Ureter (tissue), 1 donor: Measurements from ENCODE around the gene SMARCC2. TPM values are rescaled to one million over a fixed set of nuclear protein-coding genes. Genes with fewer than 3 reads are reported as not detected.
"Not testable (repeated sequence)": the region's sequence is repeated elsewhere in the genome, so short reads cannot be mapped to it uniquely, and the experiment has no call there.

Source experiments
- DNase-seq: peaks from one replicate; pipeline ENCODE4 v3.0.0-alpha.2; 2020; ENCODE audit warnings: low spot score
- total RNA-seq: library from RNA; stranded (reverse); gene quantifications from one replicate; pipeline ENCODE4 v1.2.4, GENCODE V29; 2023
- donor health status: DM: yes; HTN: yes; CAD: no.

Gene SMARCC2
- total RNA-seq, 1 donor from 2014 or later, result 142 TPM

DNA sequence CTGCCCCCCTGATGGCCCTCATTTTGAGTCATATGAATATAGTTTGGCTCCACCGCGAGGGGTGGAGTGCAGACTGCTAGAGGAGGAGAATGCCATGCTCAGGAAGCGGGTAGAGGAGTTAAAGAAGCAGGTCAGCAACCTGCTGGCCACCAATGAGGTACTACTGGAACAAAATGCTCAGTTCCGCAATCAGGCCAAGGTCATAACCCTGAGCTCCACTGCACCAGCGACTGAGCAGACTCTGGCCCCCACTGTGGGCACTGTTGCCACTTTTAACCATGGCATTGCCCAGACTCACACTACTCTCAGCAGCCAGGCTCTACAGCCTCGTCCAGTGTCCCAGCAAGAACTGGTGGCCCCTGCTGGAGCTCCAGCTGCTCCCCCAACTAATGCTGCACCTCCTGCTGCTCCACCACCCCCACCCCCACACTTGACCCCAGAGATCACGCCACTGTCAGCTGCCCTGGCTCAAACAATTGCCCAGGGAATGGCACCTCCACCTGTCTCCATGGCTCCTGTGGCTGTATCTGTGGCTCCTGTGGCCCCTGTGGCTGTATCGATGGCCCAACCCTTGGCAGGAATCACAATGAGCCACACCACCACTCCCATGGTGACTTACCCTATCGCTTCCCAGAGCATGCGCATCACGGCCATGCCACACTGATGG lies 67.9 kb downstream of the SMARCC2 start:
- no peak for DNase-seq

GRCh38 chr12:56120158-56120846 lies 69.0 kb downstream of the SMARCC2 start:
- DNase-seq, result no peak

DNA sequence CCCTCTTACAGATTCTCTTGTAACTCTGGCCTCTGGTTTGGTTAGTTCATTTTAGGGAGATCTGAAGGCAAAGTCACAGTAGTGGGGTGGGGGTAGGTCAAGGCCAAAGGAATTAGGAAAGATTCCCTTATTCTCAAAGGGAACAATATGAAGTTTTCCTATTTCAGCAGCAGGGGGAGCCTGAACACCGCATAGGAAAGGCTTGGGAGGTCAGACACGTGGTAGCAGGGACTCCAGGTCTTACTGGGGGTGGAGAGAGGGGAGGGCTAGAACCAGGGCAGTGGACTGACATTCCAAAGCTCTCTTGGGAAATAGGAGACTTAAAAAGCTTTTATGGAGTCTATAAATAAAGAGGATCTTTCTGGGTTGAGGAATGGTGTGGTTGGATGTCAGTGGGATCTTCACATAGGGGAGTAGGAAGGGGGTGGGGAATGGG lies 69.9 kb downstream of the SMARCC2 start:
- DNase-seq, result peak; percentile 82

DNA sequence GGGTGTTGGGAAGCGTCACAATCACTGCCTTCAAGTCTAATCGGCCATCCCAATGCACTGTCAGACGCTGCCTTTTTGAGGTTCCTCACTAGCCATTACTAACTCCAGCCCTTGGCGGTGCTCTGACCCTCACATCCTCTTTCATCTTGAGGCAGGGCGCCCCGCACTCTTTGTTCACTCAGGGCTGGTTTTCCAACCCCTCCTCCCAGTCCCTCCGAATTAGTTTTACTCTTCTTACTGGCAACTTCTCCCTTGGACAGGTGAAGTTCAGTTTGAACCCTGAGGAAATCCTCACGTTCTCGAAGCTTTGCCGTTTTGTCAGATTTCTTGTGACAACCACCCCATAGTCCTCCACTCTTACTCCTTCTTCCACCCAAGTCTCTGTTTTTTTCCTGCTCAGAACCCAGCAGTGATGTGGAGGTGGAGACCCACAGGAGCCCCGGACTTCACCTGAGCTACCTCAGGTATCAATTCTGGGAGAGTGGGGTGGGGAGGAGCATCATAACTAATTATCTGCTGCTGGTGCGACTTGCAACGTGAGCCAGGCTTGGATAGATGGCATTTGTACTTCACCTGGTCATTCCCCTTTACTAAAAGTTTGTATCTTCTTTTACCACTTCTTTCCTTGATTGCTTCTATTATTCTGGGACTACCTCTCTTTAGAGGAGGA lies 70.5 kb downstream of the SMARCC2 start:
- DNase-seq, result no peak

DNA sequence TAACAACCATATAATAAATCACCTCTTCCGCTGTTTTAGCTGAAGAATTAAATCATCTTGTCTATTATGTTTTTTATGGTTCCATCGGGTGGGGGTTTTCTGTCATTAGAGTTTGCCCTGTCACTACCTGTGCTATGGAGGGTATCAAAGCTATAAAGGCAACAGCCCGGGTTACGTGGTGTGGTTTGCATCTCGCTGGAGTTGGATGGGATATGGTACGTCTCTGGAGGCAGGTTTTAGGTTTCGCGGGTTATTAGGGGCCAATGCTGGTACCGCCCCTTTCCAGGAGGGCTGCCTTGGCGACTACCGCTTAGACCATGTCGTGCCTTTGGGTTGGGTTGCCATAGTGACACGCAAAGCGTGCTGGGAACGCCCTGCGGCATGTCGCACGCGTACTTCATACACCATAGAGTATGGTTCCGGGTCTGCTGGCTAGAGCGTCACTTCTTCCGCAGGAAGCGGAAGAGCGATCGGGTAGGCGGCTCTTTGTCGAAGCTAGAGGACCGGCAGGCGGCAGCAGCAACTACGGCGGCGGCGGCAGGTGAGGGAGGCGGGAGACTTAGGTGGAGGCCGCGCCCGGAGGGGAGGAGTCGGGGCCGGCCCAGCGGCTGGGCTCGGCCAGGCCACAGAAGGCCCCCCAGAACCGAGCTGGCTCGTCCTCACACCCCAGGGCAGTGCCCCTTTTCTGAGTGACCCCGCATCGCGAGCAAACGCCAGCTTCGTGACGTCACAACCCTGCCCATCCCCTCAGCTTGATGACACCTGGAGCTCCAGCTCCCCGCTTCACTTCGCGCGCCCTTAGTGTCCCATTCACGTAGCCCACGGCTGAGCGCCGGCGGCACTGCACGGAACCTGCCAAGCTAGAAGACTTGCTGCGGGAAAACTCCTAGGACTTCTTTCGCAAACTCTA lies 71.2 kb downstream of the SMARCC2 start, which contains the start of gene ZC3H10:
ZC3H10 (plus strand) TSS at position 489 of the 910 bp plus-strand sequence. CDS start 2,297 bp downstream, outside the sequence.
- DNase-seq, result peak; percentile 99

DNA sequence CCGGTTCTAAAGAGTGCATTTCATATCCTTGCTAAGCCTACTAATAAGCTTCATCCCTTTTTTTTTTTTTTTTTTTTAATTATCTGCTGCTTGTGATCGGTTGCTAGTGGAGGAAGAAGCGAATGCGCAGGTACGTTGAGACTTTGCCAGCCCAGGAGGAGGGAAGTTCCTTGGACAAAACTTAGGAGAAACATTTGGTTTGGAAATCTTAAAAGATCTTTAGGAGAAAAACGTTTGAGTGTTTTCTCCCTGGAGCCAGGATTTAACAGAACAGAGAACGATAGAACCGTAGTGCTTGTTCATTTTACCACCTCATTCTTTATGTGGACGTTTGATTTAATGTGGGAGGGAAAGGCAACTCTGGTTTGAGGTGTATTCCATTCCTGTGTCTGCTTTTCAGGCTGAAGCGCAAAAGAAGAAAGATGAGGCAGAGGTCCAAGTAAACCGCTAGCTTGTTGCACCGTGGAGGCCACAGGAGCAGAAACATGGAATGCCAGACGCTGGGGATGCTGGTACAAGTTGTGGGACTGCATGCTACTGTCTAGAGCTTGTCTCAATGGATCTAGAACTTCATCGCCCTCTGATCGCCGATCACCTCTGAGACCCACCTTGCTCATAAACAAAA lies 72.1 kb downstream of the SMARCC2 start:
- not testable (repeated sequence) for DNase-seq

- peak; percentile 97 for DNase-seq
Observed at GRCh38 chr12:56116267-56117081, 72.8 kb downstream of the SMARCC2 start, which contains the start of gene RPL41. TSS of gene RPL41 (plus strand) at chr12:56116633.

- DNase-seq, result no peak
Observed at GRCh38 chr12:56115329-56115728, 74.0 kb downstream of the SMARCC2 start.

DNA sequence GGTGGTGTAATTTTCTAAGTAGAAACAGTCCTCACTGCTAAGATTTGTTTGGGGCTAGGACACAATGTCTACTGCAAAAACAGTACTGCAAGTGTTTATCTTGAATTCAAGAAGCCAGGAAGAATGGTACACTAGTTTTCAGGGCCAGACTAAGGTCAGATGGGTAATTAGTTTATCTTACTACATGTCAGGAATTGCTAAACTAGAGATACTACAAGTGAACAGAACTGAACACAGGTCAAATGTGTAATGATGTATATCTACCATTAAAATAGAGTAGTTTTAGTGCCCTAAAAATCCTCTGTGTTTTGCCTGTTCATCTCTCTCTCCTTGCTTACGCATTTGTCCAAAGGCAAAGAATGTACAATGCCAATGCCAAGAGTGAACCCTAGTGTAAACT lies 75.2 kb downstream of the SMARCC2 start:
- no peak for DNase-seq

Other genes starting within 250 kb of the SMARCC2 start
- 5.8 TPM for gene PMEL, start 223.4 kb downstream of the SMARCC2 start, total RNA-seq
- gene CDK2, start 222.7 kb downstream of the SMARCC2 start, total RNA-seq, result 23.2 TPM
- 139 TPM for gene RAB5B, start 215.4 kb downstream of the SMARCC2 start, total RNA-seq
- gene SUOX, start 192.2 kb downstream of the SMARCC2 start, total RNA-seq, result 58.5 TPM
- 14.6 TPM for gene IKZF4, start 168.4 kb downstream of the SMARCC2 start, total RNA-seq
- gene RPS26, start 147.6 kb downstream of the SMARCC2 start, total RNA-seq, result 57.0 TPM
- gene ERBB3, start 109.3 kb downstream of the SMARCC2 start, total RNA-seq, result 129 TPM
- gene PA2G4, start 84.9 kb downstream of the SMARCC2 start, total RNA-seq, result 139 TPM
- gene RPL41, start 72.8 kb downstream of the SMARCC2 start, total RNA-seq, result 5,339 TPM
- gene ZC3H10, start 71.2 kb downstream of the SMARCC2 start, total RNA-seq, result 9.8 TPM
- gene ESYT1, start 61.2 kb downstream of the SMARCC2 start, total RNA-seq, result 131 TPM
- 37.8 TPM for gene MYL6B, start 36.9 kb downstream of the SMARCC2 start, total RNA-seq
- 1,884 TPM for gene MYL6, start 31.1 kb downstream of the SMARCC2 start, total RNA-seq
- 48.8 TPM for gene RNF41, start 32.4 kb upstream of the SMARCC2 start, total RNA-seq
- gene NABP2, start 34.9 kb upstream of the SMARCC2 start, total RNA-seq, result 27.9 TPM
- gene SLC39A5, start 40.6 kb upstream of the SMARCC2 start, total RNA-seq, result 0.57 TPM
- 43.9 TPM for gene ANKRD52, start 68.9 kb upstream of the SMARCC2 start, total RNA-seq
- 7.6 TPM for gene COQ10A, start 77.5 kb upstream of the SMARCC2 start, total RNA-seq
- 196 TPM for gene CS, start 110.8 kb upstream of the SMARCC2 start, total RNA-seq
- 122 TPM for gene CNPY2, start 126.5 kb upstream of the SMARCC2 start, total RNA-seq
- gene PAN2, start 144.5 kb upstream of the SMARCC2 start, total RNA-seq, result 103 TPM
- gene IL23A, start 149.4 kb upstream of the SMARCC2 start, total RNA-seq, result 0.49 TPM
- 158 TPM for gene STAT2, start 170.6 kb upstream of the SMARCC2 start, total RNA-seq
- gene APOF, start 173.4 kb upstream of the SMARCC2 start, total RNA-seq, result not detected